Tibial nerve (tissue), 4 donors: ENCODE measurements around the gene TBCD. TPM values are rescaled to one million over a fixed set of nuclear protein-coding genes. Genes with fewer than 3 reads are reported as not detected.

Experiments
- DNase-seq, 2 donors: peaks; one replicate each; pipeline ENCODE4 v3.0.0-alpha.2; 2019; ENCODE audit warnings: low spot score in 2 of 2
- H3K27ac ChIP-seq, 4 donors: fragments of 200-600 bp; sonication (generic) in 3 of 4; one replicate each; pipeline ENCODE4 v1.5.1; 2017 to 2019; ENCODE audit warnings: mild to moderate bottlenecking in 1 of 4
- H3K27me3 ChIP-seq, 2 donors: fragments of 200-600 bp; sonication (generic) in 1 of 2; one replicate each; pipeline versions ENCODE4 v1.5.1 to v1.6.0; 2017 to 2019
- H3K36me3 ChIP-seq, 3 donors: fragments of 200-600 bp; sonication (generic); one replicate each; pipeline ENCODE4 v1.5.1; 2018 to 2019
- H3K4me1 ChIP-seq, 4 donors: fragments of 200-600 bp; sonication (generic) in 3 of 4; one replicate each; pipeline ENCODE4 v1.5.1; 2017 to 2019
- H3K4me3 ChIP-seq, 4 donors: fragments of 200-600 bp; sonication (generic) in 3 of 4; one replicate each; pipeline ENCODE4 v1.5.1; 2017 to 2019; ENCODE audit warnings: mild to moderate bottlenecking in 1 of 4, moderate library complexity in 1 of 4
- H3K9me3 ChIP-seq, 4 donors: fragments of 200-600 bp; sonication (generic) in 3 of 4; one replicate each; pipeline ENCODE4 v1.5.1; 2017 to 2019
- CTCF ChIP-seq, 5 experiments: fragments of 200-600 bp in 3 of 5; fragments of 450-650 bp in 2 of 5; sonication (generic) in 3 of 5; IDR thresholded peaks; one replicate each; pipeline ENCODE4 v1.5.1; 2016 to 2019; ENCODE audit warnings: antibody characterized with exemption in 5 of 5, mild to moderate bottlenecking in 3 of 5, moderate library complexity in 2 of 5
- EP300 ChIP-seq, 2 donors: sonication (generic); formaldehyde crosslinking; IDR thresholded peaks; one replicate each; pipeline ENCODE4 v1.6.1; 2017; ENCODE audit warnings: antibody characterized with exemption in 2 of 2, mild to moderate bottlenecking in 1 of 2
- POLR2A ChIP-seq, 2 donors: fragments of 450-650 bp; IDR thresholded peaks; one replicate each; pipeline ENCODE4 v1.6.1; 2017; ENCODE audit warnings: antibody characterized with exemption in 2 of 2, mild to moderate bottlenecking in 2 of 2, moderate library complexity in 2 of 2
- WGBS, 2 donors: methylation state at CpG; one replicate each; pipeline ENCODE4 v1.1.5; 2018; 5-methylcytosine and 5-hydroxymethylcytosine counted together
- total RNA-seq, 4 donors: library from RNA; depleted of rRNA; stranded (reverse); fragments of >200 nt; gene quantifications; one replicate each; pipeline ENCODE4 v1.1.0, GENCODE V29; 2016

The TBCD gene
- total RNA-seq, 4 donors from 2014 or later = 42.6 to 115 (median 87.9) TPM

- TF ChIP-seq EP300 (IDR thresholded peaks at IDR 0.05) = no peak
- TF ChIP-seq CTCF (IDR thresholded peaks at IDR 0.05) = no peak
- no peak for TF ChIP-seq POLR2A (IDR thresholded peaks at IDR 0.05)
- Histone ChIP-seq H3K36me3 (peaks cover 0 to 67% (median 2%) of the 10 kb centered on the region in 3 donors), H3K4me3 (no peak overlapping the region), H3K27me3 (no peaks in the 10 kb centered on the region), H3K4me1 (peaks cover 0 to 25% (median 16%) of the 10 kb centered on the region in 4 donors), H3K27ac (no peak overlapping the region), H3K9me3 (no peaks in the 10 kb centered on the region)
- 85 to 92% methylated on average over 19 of the region's 19 CpGs for WGBS, 2 donors
- no peak for DNase-seq
These were observed 31.7 kb upstream of the TBCD start for GRCh38 chr17:82720204-82720603.

- H3K36me3 ChIP-seq = peaks cover 2 to 90% (median 6%) of the 10 kb centered on the region in 3 donors
These were observed 29.4 kb upstream of the TBCD start for GRCh38 chr17:82722341-82723013.

GRCh38 chr17:82723169-82723807, 28.6 kb upstream of the TBCD start:
- H3K4me1 ChIP-seq = peaks cover 0 to 4% (median 0%) of the 10 kb centered on the region in 4 donors
- 86 to 88% methylated on average over 26 of the region's 26 CpGs for WGBS, 2 donors
- no peak overlapping the region for H3K27ac ChIP-seq
- H3K36me3 ChIP-seq = peaks cover 2 to 98% (median 6%) of the 10 kb centered on the region in 3 donors
- DNase-seq = no peak
- TF ChIP-seq CTCF (IDR thresholded peaks at IDR 0.05) (no peak), POLR2A (IDR thresholded peaks at IDR 0.05) (no peak), EP300 (IDR thresholded peaks at IDR 0.05) (no peak)
- H3K27me3 ChIP-seq = no peaks in the 10 kb centered on the region
- no peak overlapping the region for H3K4me3 ChIP-seq
- H3K9me3 ChIP-seq = no peaks in the 10 kb centered on the region

More at GRCh38 chr17:82722341-82723013, 29.4 kb upstream of the TBCD start:
- TF ChIP-seq CTCF (IDR thresholded peaks at IDR 0.05) = no peak
- no peaks in the 10 kb centered on the region for H3K9me3 ChIP-seq
- no peak overlapping the region for H3K4me3 ChIP-seq
- no peak for DNase-seq
- WGBS, 2 donors = 83 to 90% methylated on average over 19 of the region's 19 CpGs
- H3K27ac ChIP-seq = no peak overlapping the region
- H3K4me1 ChIP-seq = peaks cover 0 to 12% (median 7%) of the 10 kb centered on the region in 4 donors
- H3K27me3 ChIP-seq = no peaks in the 10 kb centered on the region

- Histone ChIP-seq H3K4me3 (no peak overlapping the region), H3K9me3 (no peaks in the 10 kb centered on the region), H3K4me1 (no peaks in the 10 kb centered on the region), H3K36me3 (peaks cover 0 to 97% (median 6%) of the 10 kb centered on the region in 3 donors), H3K27ac (no peak overlapping the region), H3K27me3 (no peaks in the 10 kb centered on the region)
- TF ChIP-seq CTCF (IDR thresholded peaks at IDR 0.05) (no peak), EP300 (IDR thresholded peaks at IDR 0.05) (no peak), POLR2A (IDR thresholded peaks at IDR 0.05) (no peak)
- 95 to 99% methylated on average over 5 to 10 of the region's 10 CpGs for WGBS, 2 donors
- DNase-seq = no peak
These were observed 25.4 kb upstream of the TBCD start for GRCh38 chr17:82726427-82726826.
